ENCODE data around the gene AGPAT3. TPM values are rescaled to one million over a fixed set of nuclear protein-coding genes. Genes with fewer than 3 reads are reported as not detected.
A peak's percentile ranks its signal among the peaks of the same experiment; 100 is the strongest.

AGPAT3 gene
- polyA plus RNA-seq, 1 donor: 83.0 TPM

- peaks cover 5% of the 10 kb centered on the region for H3K36me3 ChIP-seq (ENCODE audit: control insufficient read depth, insufficient read depth, low read length)
- peaks cover 25% of the 10 kb centered on the region for H3K4me1 ChIP-seq (ENCODE audit: control insufficient read depth, insufficient read depth, low read length)
- peak; percentile 59 to 87 for DNase-seq
- H3K27me3 ChIP-seq (ENCODE audit: control insufficient read depth, insufficient read depth, low read length): no peaks in the 10 kb centered on the region
- no peaks in the 10 kb centered on the region for H3K9me3 ChIP-seq (ENCODE audit: control insufficient read depth, low read depth, low read length)
- peak overlapping the region; percentile 45 for H3K4me3 ChIP-seq (ENCODE audit: low read length)
- peak overlapping the region; percentile 74 for H3K27ac ChIP-seq (ENCODE audit: low read length)
- no CpG with 5 or more reads among the region's 81 CpGs for WGBS (ENCODE audit: insufficient coverage, low lambda C conversion rate)
These were observed 586 bp upstream of the AGPAT3 start for GRCh38 chr21:43864313-43864961.

DNA sequence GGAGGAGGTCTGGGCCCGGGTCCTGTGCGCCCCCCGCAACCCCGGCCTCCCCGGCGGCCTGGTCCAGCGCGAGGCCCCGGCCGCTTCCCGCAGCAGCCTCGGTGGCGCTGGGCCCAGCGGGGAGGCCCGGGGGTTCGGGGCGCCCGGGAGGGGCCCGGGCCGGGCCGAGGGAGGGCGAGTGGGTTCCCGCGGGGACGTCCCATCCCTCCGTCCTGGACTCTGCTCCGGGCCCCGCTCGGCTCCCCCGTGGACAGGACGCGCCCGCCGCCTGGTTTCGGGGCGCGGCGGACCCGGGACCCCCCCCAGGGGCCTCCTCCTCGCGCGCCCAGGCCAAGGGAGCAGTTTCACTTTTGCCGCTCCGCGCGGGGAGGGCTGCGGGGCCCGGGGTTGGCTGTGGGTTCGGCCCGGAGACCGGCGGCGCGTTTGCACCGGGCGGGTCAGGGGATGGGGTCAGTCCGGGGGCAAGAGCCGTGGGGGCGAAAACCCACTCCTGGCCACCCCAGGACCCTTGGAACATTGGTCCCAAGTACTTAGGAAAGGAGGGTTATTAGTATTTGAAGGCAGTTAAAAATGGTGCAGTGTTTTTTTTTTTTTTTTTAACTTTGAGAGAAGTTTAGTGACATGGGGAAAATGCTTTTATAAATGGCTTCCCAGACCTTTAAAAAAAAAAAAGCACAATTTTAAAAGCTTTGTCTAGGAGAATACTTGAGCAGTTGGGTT is 677 bp downstream of the AGPAT3 start:
- peak overlapping the region; percentile 91 for H3K27ac ChIP-seq (ENCODE audit: low read length)
- peaks cover 28% of the 10 kb centered on the region for H3K4me1 ChIP-seq (ENCODE audit: control insufficient read depth, insufficient read depth, low read length)
- peak overlapping the region; percentile 48 for H3K4me3 ChIP-seq (ENCODE audit: low read length)
- peaks cover 10% of the 10 kb centered on the region for H3K36me3 ChIP-seq (ENCODE audit: control insufficient read depth, insufficient read depth, low read length)
- no CpG with 5 or more reads among the region's 59 CpGs for WGBS (ENCODE audit: insufficient coverage, low lambda C conversion rate)
- no peaks in the 10 kb centered on the region for H3K9me3 ChIP-seq (ENCODE audit: control insufficient read depth, low read depth, low read length)
- no peaks in the 10 kb centered on the region for H3K27me3 ChIP-seq (ENCODE audit: control insufficient read depth, insufficient read depth, low read length)
- DNase-seq: peak; percentile 66 to 89

DNA sequence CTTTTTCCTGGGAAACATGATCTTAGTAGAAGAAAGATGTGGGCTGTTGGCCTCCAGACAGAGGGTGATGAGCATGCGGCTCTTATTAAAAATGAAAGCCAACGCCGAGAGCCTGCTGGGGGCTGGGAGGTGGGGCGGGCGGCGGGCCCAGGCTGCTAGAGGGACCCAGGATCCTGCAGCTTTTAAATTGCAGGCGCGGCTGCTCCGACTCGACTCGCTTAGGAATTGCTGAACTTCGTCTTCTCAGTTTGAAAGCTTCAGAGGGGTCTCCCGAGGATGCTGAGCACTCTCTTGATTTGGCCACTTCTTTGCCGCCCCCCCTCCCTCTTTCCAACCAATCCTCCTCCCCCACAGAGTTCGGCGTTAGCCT is 1.2 kb downstream of the AGPAT3 start:
- Histone ChIP-seq H3K4me1 (ENCODE audit: control insufficient read depth, insufficient read depth, low read length) (peaks cover 28% of the 10 kb centered on the region), H3K4me3 (ENCODE audit: low read length) (peak overlapping the region; percentile 48)
- WGBS (ENCODE audit: insufficient coverage, low lambda C conversion rate): no CpG with 5 or more reads among the region's 16 CpGs

GRCh38 chr21:43866659-43867331 is 1.8 kb downstream of the AGPAT3 start:
- H3K27me3 ChIP-seq (ENCODE audit: control insufficient read depth, insufficient read depth, low read length): no peaks in the 10 kb centered on the region
- H3K4me3 ChIP-seq (ENCODE audit: low read length): peak overlapping the region; percentile 48
- no CpG with 5 or more reads among the region's 24 CpGs for WGBS (ENCODE audit: insufficient coverage, low lambda C conversion rate)
- no peaks in the 10 kb centered on the region for H3K9me3 ChIP-seq (ENCODE audit: control insufficient read depth, low read depth, low read length)
- peaks cover 17% of the 10 kb centered on the region for H3K36me3 ChIP-seq (ENCODE audit: control insufficient read depth, insufficient read depth, low read length)
- peak overlapping the region; percentile 91 for H3K27ac ChIP-seq (ENCODE audit: low read length)
- peaks cover 28% of the 10 kb centered on the region for H3K4me1 ChIP-seq (ENCODE audit: control insufficient read depth, insufficient read depth, low read length)
- DNase-seq: peak; percentile 73 to 93

More for the DNA sequence above, 1.2 kb downstream of the AGPAT3 start:
- Histone ChIP-seq H3K27me3 (ENCODE audit: control insufficient read depth, insufficient read depth, low read length) (no peaks in the 10 kb centered on the region), H3K36me3 (ENCODE audit: control insufficient read depth, insufficient read depth, low read length) (peaks cover 14% of the 10 kb centered on the region), H3K27ac (ENCODE audit: low read length) (peak overlapping the region; percentile 91), H3K9me3 (ENCODE audit: control insufficient read depth, low read depth, low read length) (no peaks in the 10 kb centered on the region)
- peak in 1 of 2 donors; percentile 56 for DNase-seq

DNA sequence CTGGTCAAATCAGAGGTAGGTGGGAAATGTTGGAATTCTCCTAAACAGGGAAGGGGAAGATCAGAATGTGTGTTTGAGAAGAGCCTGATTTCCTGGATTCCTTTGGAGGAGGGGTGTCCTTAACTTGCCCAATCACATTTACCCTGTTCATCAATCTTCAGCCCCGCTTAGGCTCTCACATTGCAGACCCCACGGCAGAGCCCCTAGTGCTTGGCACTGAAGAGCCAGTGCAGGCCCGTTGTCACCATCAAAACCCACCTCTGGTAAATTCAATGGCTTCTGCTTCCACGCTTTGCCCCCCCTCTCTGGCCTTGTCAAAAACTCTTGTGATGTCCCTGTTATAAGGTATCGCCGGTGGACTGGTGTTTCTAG is 2.3 kb downstream of the AGPAT3 start:
- no peak for DNase-seq
- Histone ChIP-seq H3K9me3 (ENCODE audit: control insufficient read depth, low read depth, low read length) (no peaks in the 10 kb centered on the region), H3K27me3 (ENCODE audit: control insufficient read depth, insufficient read depth, low read length) (no peaks in the 10 kb centered on the region), H3K27ac (ENCODE audit: low read length) (peak overlapping the region; percentile 91), H3K36me3 (ENCODE audit: control insufficient read depth, insufficient read depth, low read length) (peaks cover 17% of the 10 kb centered on the region), H3K4me1 (ENCODE audit: control insufficient read depth, insufficient read depth, low read length) (peaks cover 28% of the 10 kb centered on the region), H3K4me3 (ENCODE audit: low read length) (peak overlapping the region; percentile 48)
- WGBS (ENCODE audit: insufficient coverage, low lambda C conversion rate): no CpG with 5 or more reads among the region's 6 CpGs

DNA sequence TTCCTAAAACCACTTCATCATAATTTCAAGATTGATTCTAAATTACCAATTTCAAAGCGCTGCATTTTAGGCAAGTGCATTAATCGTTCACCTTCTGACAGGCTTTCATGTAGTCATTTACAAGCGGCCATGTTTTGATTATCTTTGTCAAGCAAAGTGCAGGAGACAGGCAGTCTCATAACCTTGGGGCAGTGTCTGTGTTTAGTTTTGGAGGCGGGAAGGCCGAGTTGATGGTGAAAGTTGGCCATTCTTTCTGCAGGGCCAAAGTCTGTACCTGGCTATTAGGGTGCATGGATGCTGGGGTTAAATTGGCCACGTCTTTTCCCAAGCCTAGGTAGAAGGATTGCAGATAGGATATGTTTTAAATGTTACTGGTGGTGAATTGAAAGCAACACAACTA is 2.9 kb downstream of the AGPAT3 start:
- Histone ChIP-seq H3K27ac (ENCODE audit: low read length) (peak overlapping the region; percentile 91), H3K4me3 (ENCODE audit: low read length) (peak overlapping the region; percentile 48), H3K9me3 (ENCODE audit: control insufficient read depth, low read depth, low read length) (no peaks in the 10 kb centered on the region), H3K4me1 (ENCODE audit: control insufficient read depth, insufficient read depth, low read length) (peaks cover 28% of the 10 kb centered on the region), H3K36me3 (ENCODE audit: control insufficient read depth, insufficient read depth, low read length) (peaks cover 22% of the 10 kb centered on the region), H3K27me3 (ENCODE audit: control insufficient read depth, insufficient read depth, low read length) (no peaks in the 10 kb centered on the region)
- peak in 1 of 2 donors; percentile 63 for DNase-seq
- no CpG with 5 or more reads among the region's 6 CpGs for WGBS (ENCODE audit: insufficient coverage, low lambda C conversion rate)

DNA sequence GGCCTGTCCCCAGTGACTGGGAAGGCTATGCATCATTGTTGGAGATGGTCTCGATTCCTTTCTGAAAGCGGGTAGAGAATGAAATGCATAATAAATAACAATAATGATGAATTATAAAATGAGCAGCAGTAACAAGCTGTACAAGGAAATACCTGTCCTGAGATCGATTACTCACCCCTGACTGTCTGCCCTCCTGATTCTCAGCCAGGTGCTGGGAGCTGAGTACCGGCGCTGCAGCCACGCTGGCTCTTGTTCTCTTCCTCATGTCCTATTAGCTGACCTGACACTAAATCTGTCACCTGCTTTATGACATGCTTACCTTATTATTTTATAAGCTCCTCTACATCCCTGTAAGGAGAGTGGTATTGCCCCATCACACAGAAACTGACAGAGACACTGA is 3.4 kb downstream of the AGPAT3 start:
- WGBS (ENCODE audit: insufficient coverage, low lambda C conversion rate): no CpG with 5 or more reads among the region's 6 CpGs
- peak in 1 of 2 donors; percentile 56 for DNase-seq
- Histone ChIP-seq H3K4me1 (ENCODE audit: control insufficient read depth, insufficient read depth, low read length) (peaks cover 28% of the 10 kb centered on the region), H3K27ac (ENCODE audit: low read length) (peak overlapping the region; percentile 91), H3K27me3 (ENCODE audit: control insufficient read depth, insufficient read depth, low read length) (no peaks in the 10 kb centered on the region), H3K9me3 (ENCODE audit: control insufficient read depth, low read depth, low read length) (no peaks in the 10 kb centered on the region), H3K4me3 (ENCODE audit: low read length) (peak overlapping the region; percentile 48), H3K36me3 (ENCODE audit: control insufficient read depth, insufficient read depth, low read length) (peaks cover 26% of the 10 kb centered on the region)

DNA sequence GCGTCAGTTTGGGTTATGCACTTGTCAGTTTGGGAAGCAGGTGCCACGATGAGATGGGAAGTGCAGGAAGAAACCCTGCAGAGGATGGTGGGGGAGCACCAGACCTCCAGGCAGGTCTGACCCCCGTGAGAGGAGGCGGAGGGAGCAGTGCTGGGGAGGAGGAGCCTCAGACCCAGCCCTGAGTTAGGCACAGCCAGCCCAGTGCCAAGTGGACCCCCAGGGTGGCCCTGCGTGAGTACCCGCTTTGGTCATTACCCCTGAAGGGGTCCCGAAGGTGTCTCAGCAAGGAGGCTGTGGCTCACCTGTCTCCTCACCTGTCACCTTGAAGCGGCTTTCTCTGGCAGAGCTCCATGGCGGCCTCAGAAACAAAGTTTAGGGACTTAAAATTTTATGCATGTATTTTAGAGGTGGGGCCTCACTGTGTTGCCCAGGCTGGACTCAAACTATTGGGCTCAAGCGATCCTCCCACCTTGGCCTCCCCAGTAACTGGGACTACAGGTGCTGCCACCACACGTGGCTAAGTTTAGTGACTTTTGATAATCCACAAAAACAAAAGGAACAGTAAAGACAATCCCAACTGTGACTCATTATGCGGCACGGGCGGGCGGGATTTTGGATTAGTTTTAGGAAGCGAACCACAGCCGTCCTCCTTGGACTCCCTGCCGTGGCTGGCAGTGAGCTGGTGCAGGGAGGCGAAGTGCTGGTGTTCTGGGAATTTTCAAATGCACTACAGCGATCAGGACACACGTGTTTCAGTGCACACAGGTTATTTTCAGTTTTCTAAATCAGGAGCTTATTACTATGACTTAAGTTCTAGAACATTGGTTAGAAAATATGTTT is 4.7 kb downstream of the AGPAT3 start:
- WGBS (ENCODE audit: insufficient coverage, low lambda C conversion rate): no CpG with 5 or more reads among the region's 21 CpGs

DNA sequence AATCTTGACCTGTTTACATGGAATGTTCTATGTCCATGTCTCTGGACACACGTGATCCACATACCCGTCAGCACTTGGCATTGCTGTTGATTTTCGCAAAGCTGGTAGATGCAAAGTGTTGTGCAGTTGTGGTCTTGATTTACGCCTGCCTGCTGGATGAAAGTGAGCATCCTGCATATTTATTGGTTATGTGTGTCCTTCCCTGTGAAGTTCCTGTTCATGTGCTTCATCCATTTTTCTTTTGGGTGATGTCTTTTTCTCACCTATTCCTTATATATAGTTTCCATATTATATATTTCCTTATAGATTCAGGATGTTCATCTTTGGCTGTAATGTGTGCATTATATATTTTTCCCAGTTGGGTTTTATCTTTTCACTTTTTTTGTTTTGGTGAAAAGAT is 6.5 kb downstream of the AGPAT3 start:
- no CpG with 5 or more reads among the region's 4 CpGs for WGBS (ENCODE audit: insufficient coverage, low lambda C conversion rate)
- Histone ChIP-seq H3K9me3 (ENCODE audit: control insufficient read depth, low read depth, low read length) (no peaks in the 10 kb centered on the region), H3K4me1 (ENCODE audit: control insufficient read depth, insufficient read depth, low read length) (peaks cover 23% of the 10 kb centered on the region), H3K27ac (ENCODE audit: low read length) (no peak overlapping the region), H3K27me3 (ENCODE audit: control insufficient read depth, insufficient read depth, low read length) (no peaks in the 10 kb centered on the region), H3K36me3 (ENCODE audit: control insufficient read depth, insufficient read depth, low read length) (peaks cover 26% of the 10 kb centered on the region), H3K4me3 (ENCODE audit: low read length) (no peak overlapping the region)
- no peak for DNase-seq

More for the DNA sequence above, 4.7 kb downstream of the AGPAT3 start:
- no peaks in the 10 kb centered on the region for H3K9me3 ChIP-seq (ENCODE audit: control insufficient read depth, low read depth, low read length)
- no peaks in the 10 kb centered on the region for H3K27me3 ChIP-seq (ENCODE audit: control insufficient read depth, insufficient read depth, low read length)
- H3K4me1 ChIP-seq (ENCODE audit: control insufficient read depth, insufficient read depth, low read length): peaks cover 23% of the 10 kb centered on the region
- DNase-seq: no peak
- H3K36me3 ChIP-seq (ENCODE audit: control insufficient read depth, insufficient read depth, low read length): peaks cover 26% of the 10 kb centered on the region
- no peak overlapping the region for H3K4me3 ChIP-seq (ENCODE audit: low read length)
- H3K27ac ChIP-seq (ENCODE audit: low read length): no peak overlapping the region
